Transverse colon (tissue), 4 donors: Measurements from ENCODE around the gene SLC6A11. TPM values are rescaled to one million over a fixed set of nuclear protein-coding genes. Genes with fewer than 3 reads are reported as not detected.

Source experiments
- DNase-seq: peaks from one replicate; pipeline ENCODE4 v3.0.0-alpha.2; 2019
- H3K27ac ChIP-seq, 4 donors: fragments of 200-600 bp; sonication (generic); 2 replicates each; pipeline ENCODE4 v1.5.1; 2016 to 2018; ENCODE audit warnings: inconsistent platforms in 4 of 4
- H3K27me3 ChIP-seq: fragments of 200-600 bp; sonication (generic); 2 replicates; pipeline ENCODE4 v1.5.1; 2017; ENCODE audit warnings: inconsistent platforms
- H3K36me3 ChIP-seq, 4 donors: fragments of 200-600 bp; sonication (generic); 2 replicates each; pipeline ENCODE4 v1.5.1; 2017 to 2019; ENCODE audit warnings: inconsistent platforms in 4 of 4
- H3K4me1 ChIP-seq, 4 donors: fragments of 200-600 bp; sonication (generic); 2 replicates each; pipeline ENCODE4 v1.5.1; 2017 to 2020; ENCODE audit warnings: inconsistent platforms in 4 of 4
- H3K4me3 ChIP-seq, 4 donors: fragments of 200-600 bp; sonication (generic); 1 replicate in 1 of 4; 2 replicates in 3 of 4; pipeline versions ENCODE4 v1.5.1 to v1.6.1; 2017 to 2019; ENCODE audit warnings: inconsistent platforms in 4 of 4
- H3K9me3 ChIP-seq, 2 donors: fragments of 200-600 bp; sonication (generic); 2 replicates each; pipeline ENCODE4 v1.5.1; 2017 to 2019; ENCODE audit warnings: inconsistent platforms in 2 of 2
- CTCF ChIP-seq, 5 experiments: fragments of 200-600 bp in 3 of 5; fragments of 450-650 bp in 2 of 5; sonication (generic) in 3 of 5; IDR thresholded peaks; 1 replicate in 2 of 5; 2 replicates in 3 of 5; pipeline ENCODE4 v1.5.1; 2016 to 2017; ENCODE audit warnings: antibody characterized with exemption in 5 of 5, inconsistent platforms in 3 of 5, mild to moderate bottlenecking in 2 of 5, moderate library complexity in 1 of 5
- EP300 ChIP-seq: sonication (generic); formaldehyde crosslinking; IDR thresholded peaks from one replicate; pipeline ENCODE4 v1.6.1; 2017; ENCODE audit warnings: antibody characterized with exemption, low read depth
- POLR2A ChIP-seq: fragments of 450-650 bp; IDR thresholded peaks from one replicate; pipeline ENCODE4 v1.6.1; 2016; ENCODE audit warnings: antibody characterized with exemption, mild to moderate bottlenecking, moderate library complexity
- POLR2AphosphoS5 ChIP-seq, 3 donors: sonication (generic); formaldehyde crosslinking; IDR thresholded peaks; one replicate each; pipeline ENCODE4 v1.6.1; 2016; ENCODE audit warnings: antibody characterized with exemption in 3 of 3
- WGBS, 2 donors: methylation state at CpG; one replicate each; pipeline ENCODE4 v1.1.5; 2018; ENCODE audit warnings: low coverage in 1 of 2; 5-methylcytosine and 5-hydroxymethylcytosine counted together
- in situ Hi-C, 4 donors: fragments of 200-750 bp; cut with MboI; loops; one replicate each; pipeline versions ENCODE4 v1.15.0 to v1.15.1; 2017; ENCODE audit warnings: low sequenced_read_pairs in 3 of 4, low pct_ligation_motif_present in 1 of 4, low pct_unique_long_range_greater_than_20kb in 1 of 4
- intact Hi-C: fragments of 100-400 bp; cut with DNase I; formaldehyde crosslinking; loops from one replicate; pipeline ENCODE4 v1.15.1; 2023; ENCODE audit warnings: low total_unique reads
- total RNA-seq, 4 donors: library from RNA; depleted of rRNA; stranded (reverse); fragments of >200 nt; gene quantifications; one replicate each; pipeline ENCODE4 v1.1.0, GENCODE V29; 2016

Gene SLC6A11
- total RNA-seq, 4 donors from 2014 or later: not detected

DNA sequence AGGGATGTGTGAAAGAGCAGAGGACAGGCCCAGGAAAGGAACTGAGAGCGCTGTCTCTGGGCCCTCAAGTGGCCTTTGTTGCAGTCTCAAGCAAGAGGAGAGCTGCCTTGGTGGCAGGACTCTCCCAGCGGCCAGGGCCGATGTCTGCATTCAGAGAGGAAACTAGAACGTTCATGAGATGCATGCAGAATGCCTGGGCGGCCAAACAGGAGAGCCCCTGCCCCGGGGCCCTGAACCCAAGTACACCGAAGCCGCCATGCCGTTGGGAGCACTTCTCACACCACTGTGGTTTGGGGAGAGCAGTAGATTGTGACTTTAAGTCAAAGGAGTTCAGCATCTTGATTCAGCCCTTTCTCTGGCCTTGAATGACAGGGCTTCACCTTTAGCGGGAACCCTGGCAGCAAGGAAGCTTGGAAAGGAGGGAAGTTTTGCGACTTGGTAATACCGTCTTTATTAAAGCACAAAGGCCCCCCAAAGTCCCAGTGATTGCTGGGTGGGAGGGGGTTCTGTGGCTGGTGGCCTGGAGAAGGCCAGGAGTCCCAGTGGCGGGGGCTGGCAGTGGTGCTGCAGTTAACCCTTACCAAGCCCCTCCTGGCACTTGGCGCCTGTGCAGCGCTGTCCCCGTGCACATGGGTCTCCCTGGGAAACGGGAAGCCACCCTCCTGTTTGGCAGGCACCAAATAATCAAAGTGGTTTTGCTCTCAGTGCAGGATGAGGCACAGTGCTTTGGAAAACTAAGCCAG is 36.2 kb downstream of the SLC6A11 start:
- Histone ChIP-seq H3K27ac (no peak overlapping the region), H3K9me3 (no peaks in the 10 kb centered on the region), H3K27me3 (no peaks in the 10 kb centered on the region), H3K4me3 (no peak overlapping the region), H3K36me3 (no peaks in the 10 kb centered on the region), H3K4me1 (no peaks in the 10 kb centered on the region)
- DNase-seq: no peak
- TF ChIP-seq POLR2A (no peak), POLR2AphosphoS5 (IDR thresholded peaks at IDR 0.05) (no peak), EP300 (no peak), CTCF (IDR thresholded peaks at IDR 0.05) (no peak)
- intact Hi-C loops (no loop called here), in situ Hi-C loops (no loop called here)
- 76 to 78% methylated on average over 9 to 17 of the region's 17 CpGs for WGBS, 2 donors

DNA sequence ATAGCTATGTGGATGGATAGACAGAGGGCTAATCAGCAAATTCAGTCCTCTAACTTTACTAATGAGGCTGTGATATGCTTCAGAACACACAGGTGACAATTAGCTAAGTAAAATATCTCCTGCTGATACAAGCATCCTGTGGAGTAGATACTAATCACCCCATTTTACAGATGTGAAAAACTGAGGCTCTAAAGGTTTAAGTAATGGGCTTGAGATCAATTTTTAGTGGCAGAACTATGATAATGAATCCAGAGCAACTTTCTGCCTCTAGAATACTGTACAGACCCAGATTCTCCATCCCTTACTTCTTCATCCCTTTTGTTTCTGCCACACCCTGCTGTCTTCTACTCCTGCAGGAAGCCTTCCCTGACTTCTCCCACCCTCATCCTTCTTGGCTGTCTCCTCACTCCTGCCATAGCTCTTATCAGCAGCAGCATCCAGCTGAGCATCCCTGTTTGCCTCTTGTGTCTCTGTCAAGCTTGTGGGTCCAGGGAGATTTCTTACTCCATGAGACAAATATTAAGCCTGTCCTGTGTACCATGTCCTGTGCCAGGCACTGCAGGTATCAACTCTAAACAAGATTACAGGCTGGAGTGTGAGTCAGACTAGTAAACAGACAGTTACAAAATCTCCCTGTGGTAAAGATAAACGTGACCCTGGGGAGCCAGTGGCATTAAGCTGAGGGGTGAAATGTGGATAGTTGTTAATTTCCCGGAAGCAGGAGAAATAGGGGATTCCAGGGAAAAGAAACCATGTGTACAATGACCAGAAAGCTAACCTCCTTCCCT is 39.2 kb downstream of the SLC6A11 start:
- Histone ChIP-seq H3K27me3 (no peaks in the 10 kb centered on the region), H3K4me1 (no peaks in the 10 kb centered on the region), H3K4me3 (no peak overlapping the region), H3K36me3 (no peaks in the 10 kb centered on the region), H3K27ac (no peak overlapping the region), H3K9me3 (no peaks in the 10 kb centered on the region)
- TF ChIP-seq CTCF (IDR thresholded peaks at IDR 0.05): no peak
- TF ChIP-seq POLR2AphosphoS5 (IDR thresholded peaks at IDR 0.05): no peak
- TF ChIP-seq EP300: no peak
- TF ChIP-seq POLR2A: no peak
- in situ Hi-C loops: no loop called here
- intact Hi-C loops: no loop called here
- 50 to 52% methylated on average over 1 to 2 of the region's 2 CpGs for WGBS, 2 donors
- no peak for DNase-seq

DNA sequence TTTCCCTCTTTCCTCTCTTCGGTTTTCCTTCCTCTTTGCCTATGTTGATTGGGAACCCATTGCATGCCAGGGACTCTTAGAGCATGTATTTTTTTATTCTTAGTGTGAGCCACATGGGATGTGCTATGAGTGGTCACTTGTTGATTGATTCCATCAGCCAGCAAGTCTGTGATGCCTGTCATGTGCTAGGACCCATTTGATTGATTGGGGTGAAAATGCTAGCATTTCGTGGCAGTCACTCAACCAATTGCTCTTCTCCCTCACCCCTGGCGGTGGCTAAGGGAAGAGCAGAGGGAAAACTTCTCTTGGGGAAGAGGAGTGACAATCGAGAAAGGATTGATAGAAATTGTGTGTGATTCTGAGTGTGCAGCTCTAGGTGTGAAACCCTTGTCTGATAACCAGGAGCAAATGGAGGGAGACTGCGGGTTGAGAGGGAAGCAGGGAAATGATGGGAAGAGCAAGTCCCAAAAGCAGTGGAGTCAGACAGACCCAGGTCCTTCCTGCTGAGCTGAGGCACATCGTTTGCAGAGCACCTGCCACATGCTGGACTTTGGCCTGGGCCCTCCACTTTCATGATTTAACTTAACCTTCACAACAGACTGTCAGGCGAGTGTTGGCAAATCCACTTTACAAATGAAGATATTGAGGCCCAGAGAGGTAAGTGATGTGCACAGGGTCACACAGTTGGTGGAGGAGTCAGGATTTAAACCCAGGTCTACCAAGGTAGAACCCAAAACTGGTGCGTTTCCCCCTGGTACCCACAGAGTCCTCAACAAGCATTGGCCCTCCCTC is 40.0 kb downstream of the SLC6A11 start:
- TF ChIP-seq EP300 (no peak), POLR2A (no peak), POLR2AphosphoS5 (IDR thresholded peaks at IDR 0.05) (no peak), CTCF (IDR thresholded peaks at IDR 0.05) (no peak)
- no peak for DNase-seq
- Histone ChIP-seq H3K4me1 (no peaks in the 10 kb centered on the region), H3K27me3 (no peaks in the 10 kb centered on the region), H3K9me3 (no peaks in the 10 kb centered on the region), H3K4me3 (no peak overlapping the region), H3K27ac (no peak overlapping the region), H3K36me3 (no peaks in the 10 kb centered on the region)
- in situ Hi-C loops: no loop called here
- WGBS, 2 donors: 29 to 50% methylated on average over 4 to 8 of the region's 8 CpGs
- intact Hi-C loops: no loop called here

DNA sequence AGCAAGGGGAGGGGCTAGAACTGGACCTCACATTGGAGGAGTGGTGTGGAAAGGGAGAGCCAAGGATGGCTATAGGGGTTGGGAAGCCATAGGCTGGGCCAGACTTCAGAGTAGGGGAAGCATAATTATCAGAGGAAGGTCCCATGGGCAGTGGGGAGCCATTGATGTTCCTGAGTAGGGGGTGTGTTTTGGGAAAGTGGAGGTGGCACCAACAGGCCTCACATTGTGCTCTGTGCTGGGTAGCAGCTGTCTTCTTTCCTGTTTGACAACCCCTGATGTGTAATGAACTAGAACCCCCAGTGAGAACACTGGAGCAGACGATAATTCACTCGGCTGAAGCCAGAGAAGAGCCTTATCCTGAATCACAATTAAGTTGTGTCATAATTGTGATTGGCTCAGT is 41.2 kb downstream of the SLC6A11 start:
- DNase-seq: no peak
- in situ Hi-C loops: no loop called here
- Histone ChIP-seq H3K9me3 (no peaks in the 10 kb centered on the region), H3K27me3 (no peaks in the 10 kb centered on the region), H3K27ac (no peak overlapping the region), H3K4me1 (no peaks in the 10 kb centered on the region), H3K36me3 (no peaks in the 10 kb centered on the region), H3K4me3 (no peak overlapping the region)
- intact Hi-C loops: no loop called here
- WGBS, 2 donors: 58 to 72% methylated on average over 2 of the region's 2 CpGs
- no peak for TF ChIP-seq POLR2AphosphoS5 (IDR thresholded peaks at IDR 0.05)
- TF ChIP-seq POLR2A: no peak
- no peak for TF ChIP-seq CTCF (IDR thresholded peaks at IDR 0.05)
